ENCODE measurements around the gene TNRC6C.
A peak's percentile ranks its signal among the peaks of the same experiment; 100 is the strongest.

The TNRC6C gene

DNA sequence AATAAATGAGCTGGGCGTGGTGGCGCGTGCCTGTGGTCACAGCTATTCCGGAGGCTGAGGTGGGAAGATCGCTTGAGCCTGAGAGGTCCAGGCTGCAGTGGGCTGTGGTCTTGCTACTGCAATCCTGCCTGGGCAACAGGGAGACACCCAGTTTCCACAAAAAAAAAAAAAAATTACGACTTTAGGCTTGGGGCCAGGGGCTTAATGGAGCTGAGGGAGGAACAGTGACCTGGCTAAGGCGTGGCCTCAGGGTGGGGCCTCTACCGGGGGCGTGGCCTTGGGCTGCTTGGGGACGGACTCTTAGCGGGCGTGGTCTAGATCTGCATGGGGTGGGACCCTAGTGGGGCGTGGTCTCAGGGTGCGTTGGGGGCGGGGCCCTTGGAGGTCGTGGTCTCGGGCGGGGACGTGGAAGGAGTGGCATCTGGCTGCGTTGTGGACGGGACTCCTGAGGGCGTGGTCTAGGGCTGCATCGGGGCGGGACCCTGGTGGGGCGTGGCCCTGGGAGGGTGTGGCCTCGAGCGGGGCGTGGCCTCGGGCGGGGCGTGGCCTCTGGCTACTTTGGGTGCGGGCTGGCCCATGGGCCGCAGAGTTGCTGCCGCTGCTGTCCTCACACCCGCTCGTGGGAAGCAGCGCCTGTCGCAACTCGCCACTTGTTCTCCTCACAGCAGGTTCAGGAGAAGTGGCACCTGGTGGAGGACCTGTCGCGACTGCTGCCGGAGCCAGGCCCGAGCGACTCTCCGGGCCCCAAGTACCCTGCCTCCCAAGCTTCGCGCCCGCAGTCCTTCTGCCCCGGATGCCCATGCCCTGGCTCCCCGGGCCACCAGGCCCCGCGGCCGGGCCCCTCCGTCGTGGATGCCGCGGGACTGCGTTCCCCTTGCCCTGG is 181.9 kb downstream of the TNRC6C start (continued):
- TF ChIP-seq ZBTB44 (tag by site-specific recombination; IDR thresholded peaks at IDR 0.05) (no peak), ZNF133 (tag by site-specific recombination; IDR thresholded peaks at IDR 0.05) (no peak), BCL6B (tag by site-specific recombination; IDR thresholded peaks at IDR 0.05) (no peak), ZNF529 (tag by site-specific recombination; IDR thresholded peaks at IDR 0.05; ENCODE audit: insufficient replicate concordance) (no peak), ZNF76 (tag by site-specific recombination; IDR thresholded peaks at IDR 0.05; ENCODE audit: borderline replicate concordance, low read depth) (no peak), ZNF645 (tag by site-specific recombination; IDR thresholded peaks at IDR 0.05) (no peak), ZNF704 (tag by site-specific recombination; IDR thresholded peaks at IDR 0.05) (no peak), ZNF658 (tag by site-specific recombination; IDR thresholded peaks at IDR 0.05) (no peak), ZNF549 (tag by site-specific recombination; IDR thresholded peaks at IDR 0.05) (no peak), ZNF571 (tag by site-specific recombination; IDR thresholded peaks at IDR 0.05) (no peak), ZNF292 (tag by site-specific recombination; IDR thresholded peaks at IDR 0.05; ENCODE audit: borderline replicate concordance, low read depth) (no peak), KLF16 (tag by site-specific recombination; IDR thresholded peaks at IDR 0.05) (peak; percentile 88), ZBTB7A (tag by site-specific recombination; IDR thresholded peaks at IDR 0.05; ENCODE audit: low read depth) (no peak), ZNF302 (tag by site-specific recombination; IDR thresholded peaks at IDR 0.05; ENCODE audit: low read depth) (no peak), SETDB1 (IDR thresholded peaks at IDR 0.05; ENCODE audit: insufficient read length, low read length) (no peak), ZNF701 (tag by site-specific recombination; IDR thresholded peaks at IDR 0.05) (no peak), ZNF488 (tag by site-specific recombination; IDR thresholded peaks at IDR 0.05) (no peak), ZNF398 (tag by site-specific recombination; IDR thresholded peaks at IDR 0.05) (no peak), ZNF426 (tag by site-specific recombination; IDR thresholded peaks at IDR 0.05) (no peak), ZNF132 (tag by site-specific recombination; IDR thresholded peaks at IDR 0.05; ENCODE audit: borderline replicate concordance) (no peak), ZNF16 (tag by site-specific recombination; IDR thresholded peaks at IDR 0.05; ENCODE audit: low read depth) (no peak), ZBTB20 (tag by site-specific recombination; IDR thresholded peaks at IDR 0.05) (no peak), ZNF501 (tag by site-specific recombination; IDR thresholded peaks at IDR 0.05) (no peak)
- TF ChIP-seq, protein P1, sequence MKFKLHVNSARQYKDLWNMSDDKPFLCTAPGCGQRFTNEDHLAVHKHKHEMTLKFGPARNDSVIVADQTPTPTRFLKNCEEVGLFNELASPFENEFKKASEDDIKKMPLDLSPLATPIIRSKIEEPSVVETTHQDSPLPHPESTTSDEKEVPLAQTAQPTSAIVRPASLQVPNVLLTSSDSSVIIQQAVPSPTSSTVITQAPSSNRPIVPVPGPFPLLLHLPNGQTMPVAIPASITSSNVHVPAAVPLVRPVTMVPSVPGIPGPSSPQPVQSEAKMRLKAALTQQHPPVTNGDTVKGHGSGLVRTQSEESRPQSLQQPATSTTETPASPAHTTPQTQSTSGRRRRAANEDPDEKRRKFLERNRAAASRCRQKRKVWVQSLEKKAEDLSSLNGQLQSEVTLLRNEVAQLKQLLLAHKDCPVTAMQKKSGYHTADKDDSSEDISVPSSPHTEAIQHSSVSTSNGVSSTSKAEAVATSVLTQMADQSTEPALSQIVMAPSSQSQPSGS (tag by site-specific recombination; IDR thresholded peaks at IDR 0.05; ENCODE audit: low read depth): no peak
- TF ChIP-seq, protein P2, sequence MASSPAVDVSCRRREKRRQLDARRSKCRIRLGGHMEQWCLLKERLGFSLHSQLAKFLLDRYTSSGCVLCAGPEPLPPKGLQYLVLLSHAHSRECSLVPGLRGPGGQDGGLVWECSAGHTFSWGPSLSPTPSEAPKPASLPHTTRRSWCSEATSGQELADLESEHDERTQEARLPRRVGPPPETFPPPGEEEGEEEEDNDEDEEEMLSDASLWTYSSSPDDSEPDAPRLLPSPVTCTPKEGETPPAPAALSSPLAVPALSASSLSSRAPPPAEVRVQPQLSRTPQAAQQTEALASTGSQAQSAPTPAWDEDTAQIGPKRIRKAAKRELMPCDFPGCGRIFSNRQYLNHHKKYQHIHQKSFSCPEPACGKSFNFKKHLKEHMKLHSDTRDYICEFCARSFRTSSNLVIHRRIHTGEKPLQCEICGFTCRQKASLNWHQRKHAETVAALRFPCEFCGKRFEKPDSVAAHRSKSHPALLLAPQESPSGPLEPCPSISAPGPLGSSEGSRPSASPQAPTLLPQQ (tag by site-specific recombination; IDR thresholded peaks at IDR 0.05): no peak

All from HEK293 (cell line).